Measurements from ENCODE around the gene CTRB2.
"Not testable (repeated sequence)": the region's sequence is repeated elsewhere in the genome, so short reads cannot be mapped to it uniquely, and the experiment has no call there.

The CTRB2 gene

GRCh38 chr16:75227361-75228142 is 20.6 kb upstream of the CTRB2 start:
- no peak for DNase-seq (ENCODE audit: low read depth in 2 of 3, low spot score in 1 of 3)

- DNase-seq (ENCODE audit: low read depth in 2 of 3, low spot score in 1 of 3) = no peak
Measured at GRCh38 chr16:75226550-75227360, 19.8 kb upstream of the CTRB2 start.

GRCh38 chr16:75225678-75226515 is 18.9 kb upstream of the CTRB2 start:
- DNase-seq (ENCODE audit: low read depth in 2 of 3, low spot score in 1 of 3) = no peak

- no peak for DNase-seq (ENCODE audit: low read depth in 2 of 3, low spot score in 1 of 3)
Measured at GRCh38 chr16:75225092-75225491, 18.1 kb upstream of the CTRB2 start.

GRCh38 chr16:75224306-75225082 is 17.5 kb upstream of the CTRB2 start:
- DNase-seq (ENCODE audit: low read depth in 2 of 3, low spot score in 1 of 3) = no peak

GRCh38 chr16:75223129-75223528 is 16.2 kb upstream of the CTRB2 start:
- DNase-seq (ENCODE audit: low read depth in 2 of 3, low spot score in 1 of 3) = not testable (repeated sequence)

GRCh38 chr16:75222271-75222783 is 15.4 kb upstream of the CTRB2 start:
- no peak for DNase-seq (ENCODE audit: low read depth in 2 of 3, low spot score in 1 of 3)

GRCh38 chr16:75219838-75220237 is 12.9 kb upstream of the CTRB2 start:
- peak in 1 of 3 donors; percentile 13 for DNase-seq (ENCODE audit: low read depth in 2 of 3, low spot score in 1 of 3)

GRCh38 chr16:75219088-75219487 is 12.1 kb upstream of the CTRB2 start:
- DNase-seq (ENCODE audit: low read depth in 2 of 3, low spot score in 1 of 3) = no peak

GRCh38 chr16:75218256-75219076 is 11.5 kb upstream of the CTRB2 start, which contains the start of gene CTRB1:
CTRB1 (plus strand) TSS chr16:75218988; CDS start chr16:75219008, 20 bp downstream.
- no peak for DNase-seq (ENCODE audit: low read depth in 2 of 3, low spot score in 1 of 3)

GRCh38 chr16:75217389-75217851 is 10.5 kb upstream of the CTRB2 start:
- no peak for DNase-seq (ENCODE audit: low read depth in 2 of 3, low spot score in 1 of 3)

- DNase-seq (ENCODE audit: low read depth in 2 of 3, low spot score in 1 of 3) = no peak
Measured at GRCh38 chr16:75216576-75216975, 9.6 kb upstream of the CTRB2 start.

- no peak for DNase-seq (ENCODE audit: low read depth in 2 of 3, low spot score in 1 of 3)
Measured at GRCh38 chr16:75216127-75216526, 9.2 kb upstream of the CTRB2 start.

GRCh38 chr16:75211286-75211685 is 4.3 kb upstream of the CTRB2 start:
- DNase-seq (ENCODE audit: low read depth in 2 of 3, low spot score in 1 of 3) = not testable (repeated sequence)

- DNase-seq (ENCODE audit: low read depth in 2 of 3, low spot score in 1 of 3) = no peak
Measured at GRCh38 chr16:75209944-75210343, 3.0 kb upstream of the CTRB2 start.

GRCh38 chr16:75209514-75209913 is 2.6 kb upstream of the CTRB2 start:
- not testable (repeated sequence) for DNase-seq (ENCODE audit: low read depth in 2 of 3, low spot score in 1 of 3)

- DNase-seq (ENCODE audit: low read depth in 2 of 3, low spot score in 1 of 3) = no peak
Measured at GRCh38 chr16:75208861-75209505, 2.0 kb upstream of the CTRB2 start.

- DNase-seq (ENCODE audit: low read depth in 2 of 3, low spot score in 1 of 3) = no peak
Measured at GRCh38 chr16:75208242-75208825, 1.4 kb upstream of the CTRB2 start.

Data from stimulated activated CD4-positive, alpha-beta T cell treated with anti-CD3 and anti-CD28 coated beads, Interleukin-12 subunit alpha, Interleukin-12 subunit beta, amount 100 ng/mL, for 48 hours (primary cell).